Erythroblast (primary cell): ENCODE results near the gene LDLRAP1.

ENCODE experiments used
- DNase-seq, 2 experiments: peaks; one replicate each; lab custom pipeline; 2025; lab: John Stamatoyannopoulos, UW
- GATA1 ChIP-seq: IDR thresholded peaks from 2 replicates; pipeline ENCODE4 v1.6.1; 2011; ENCODE audit warnings: low read depth, mild to moderate bottlenecking, control low read depth, low read length, moderate library complexity
- POLR2A ChIP-seq: IDR thresholded peaks from 2 replicates; pipeline ENCODE4 v1.6.1; 2011; ENCODE audit warnings: mild to moderate bottlenecking, low read length

The LDLRAP1 gene

DNA sequence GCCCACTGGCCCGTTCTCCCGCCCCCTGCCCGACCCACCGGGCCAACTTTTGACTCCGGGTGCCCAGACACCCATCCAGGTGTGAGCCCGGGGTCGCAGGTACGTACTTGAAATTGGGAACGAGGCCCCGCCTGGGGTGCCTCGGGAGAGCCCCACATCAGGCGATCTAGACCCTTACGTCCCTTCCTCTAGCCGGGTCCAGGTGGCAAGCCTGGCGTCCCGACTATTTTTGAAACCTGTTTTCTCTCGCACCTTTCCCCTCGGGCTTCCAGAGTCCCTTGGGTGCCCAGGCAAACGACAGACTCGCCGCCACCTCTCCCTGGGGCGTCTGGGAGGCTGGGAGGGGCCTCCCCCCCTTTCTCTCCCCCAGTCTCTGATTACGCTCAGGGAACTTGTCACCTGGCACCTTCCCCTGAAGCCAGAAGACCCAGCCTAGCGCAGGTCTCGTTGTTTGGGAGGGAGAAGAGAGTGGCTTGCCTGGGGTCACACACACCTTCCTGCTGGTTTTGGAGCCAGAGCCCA, 898 bp downstream of the LDLRAP1 start:
- TF ChIP-seq POLR2A (no peak), GATA1 (no peak)
- no peak for DNase-seq

DNA sequence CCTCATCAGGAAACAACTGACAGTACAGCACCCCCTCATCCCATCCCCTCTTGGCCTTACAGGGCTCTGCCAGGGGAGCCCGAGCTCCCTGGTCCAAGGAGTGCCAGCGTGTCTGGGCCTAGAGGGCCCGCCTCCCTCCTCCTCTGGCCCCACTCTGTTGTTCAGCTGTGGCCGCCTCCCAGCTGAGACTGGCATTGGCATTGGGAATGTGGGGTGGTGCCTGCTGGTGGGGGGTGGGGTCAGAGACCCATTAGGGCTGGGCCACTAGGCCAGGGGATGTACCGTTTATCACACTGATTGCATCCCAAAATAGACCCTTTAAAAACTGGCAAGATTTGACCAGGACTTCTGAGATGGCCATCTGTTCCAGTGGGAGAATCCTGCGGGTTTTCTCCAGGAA, 1.4 kb downstream of the LDLRAP1 start:
- TF ChIP-seq GATA1 (no peak), POLR2A (no peak)
- no peak for DNase-seq

DNA sequence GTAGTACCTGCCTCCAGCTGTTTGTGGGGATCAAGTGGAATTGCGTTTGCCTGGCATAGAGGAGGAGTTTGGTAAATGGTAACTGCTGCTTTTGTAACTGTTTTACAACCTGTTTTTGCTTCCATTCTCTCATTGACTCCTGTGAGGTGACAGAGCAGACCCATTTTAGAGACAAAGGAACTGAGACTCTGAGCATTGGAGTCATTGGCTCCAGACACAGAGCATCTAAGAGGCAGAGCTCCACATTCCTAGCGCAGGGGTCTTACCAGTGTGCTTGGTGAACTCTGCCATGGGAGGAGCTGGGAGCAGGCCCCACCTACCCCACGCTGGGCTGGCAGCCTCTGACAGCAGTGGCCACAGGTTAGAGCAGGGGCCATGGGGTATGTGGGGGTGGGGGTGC, 2.4 kb downstream of the LDLRAP1 start:
- DNase-seq: no peak
- no peak for TF ChIP-seq GATA1
- no peak for TF ChIP-seq POLR2A

DNA sequence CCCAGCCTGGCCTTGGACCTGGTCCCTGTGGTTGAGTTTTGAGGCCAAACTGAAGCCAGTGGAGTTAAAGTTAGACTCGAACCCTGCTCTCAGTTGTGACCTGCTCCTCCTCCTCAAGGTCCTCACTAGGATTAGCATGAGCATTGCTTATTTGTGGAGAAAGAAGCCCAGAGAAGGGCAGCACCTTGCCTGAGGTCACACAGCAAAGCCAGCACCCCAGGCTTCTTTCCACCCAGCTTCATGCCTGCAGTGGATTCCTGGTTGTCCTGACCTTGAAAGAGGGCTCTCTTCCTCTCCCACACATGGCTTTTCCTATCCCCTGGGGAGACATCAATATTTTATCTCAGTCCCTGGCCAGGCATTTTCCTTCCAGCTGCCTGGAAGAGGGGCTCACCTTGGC, 2.8 kb downstream of the LDLRAP1 start:
- TF ChIP-seq POLR2A (no peak), GATA1 (no peak)
- DNase-seq: no peak

DNA sequence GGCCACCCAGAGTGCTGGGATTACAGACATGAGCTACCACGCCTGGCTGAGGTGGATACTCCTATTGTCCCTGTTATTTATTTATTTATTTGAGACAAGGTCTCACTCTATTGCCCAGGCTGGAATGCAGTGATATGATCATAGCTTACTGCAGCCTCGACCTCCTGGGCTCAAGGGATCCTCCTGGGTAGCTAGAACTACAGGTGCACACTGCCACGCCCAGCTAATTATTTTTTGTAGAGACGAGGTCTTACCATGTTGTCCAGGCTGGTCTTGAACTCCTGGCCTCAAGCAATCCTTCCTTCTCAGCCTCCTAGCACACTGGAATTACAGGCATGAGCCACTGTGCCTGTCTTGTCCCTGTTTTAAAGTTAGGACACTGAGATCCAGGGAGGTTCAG, 5.2 kb downstream of the LDLRAP1 start:
- DNase-seq: no peak
- TF ChIP-seq GATA1: no peak
- no peak for TF ChIP-seq POLR2A

DNA sequence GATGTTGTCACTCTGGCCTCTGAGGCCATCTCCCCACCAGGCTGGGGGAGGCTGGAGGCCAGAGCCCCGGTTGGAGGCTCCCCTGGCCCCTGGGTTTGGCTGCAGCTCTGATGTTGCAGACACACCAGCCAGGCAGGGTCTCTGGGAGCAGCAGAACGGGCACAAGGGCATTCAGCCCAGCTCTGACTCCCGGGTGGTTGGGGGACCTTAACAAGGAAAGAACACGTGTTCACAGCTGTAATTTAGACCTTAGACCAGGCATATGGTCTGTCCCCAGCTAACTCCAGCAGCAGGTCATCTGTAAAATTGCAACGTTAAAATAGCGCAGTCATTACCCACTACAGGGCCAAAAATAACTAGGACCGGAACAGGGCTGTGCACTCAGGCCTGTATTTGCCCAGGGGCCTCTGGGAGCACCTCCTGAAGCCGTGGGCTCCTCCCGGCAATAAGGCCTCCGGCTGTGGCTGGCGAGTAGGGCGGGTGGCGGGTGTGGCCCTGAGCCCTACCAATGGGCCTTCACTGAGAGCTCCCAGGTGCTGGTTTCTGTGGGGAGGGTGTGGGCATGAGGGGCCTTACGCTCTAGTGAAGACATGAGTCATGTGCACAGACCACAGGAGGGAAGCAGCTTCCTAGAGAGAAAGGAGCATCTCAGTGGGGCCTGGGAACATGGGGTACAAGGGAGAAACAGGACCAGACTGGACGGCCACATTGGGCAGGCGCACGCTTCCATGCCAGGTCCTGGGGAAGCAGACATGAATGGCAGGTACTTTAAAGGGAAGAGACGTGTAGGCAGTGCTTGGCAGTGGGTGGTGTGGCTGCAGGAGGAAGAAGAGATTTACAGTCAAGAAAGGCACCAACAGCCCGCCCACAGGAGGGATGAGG, 6.1 kb downstream of the LDLRAP1 start:
- TF ChIP-seq GATA1 (no peak), POLR2A (no peak)
- peak in 1 of 2 experiments; percentile 79 for DNase-seq

DNA sequence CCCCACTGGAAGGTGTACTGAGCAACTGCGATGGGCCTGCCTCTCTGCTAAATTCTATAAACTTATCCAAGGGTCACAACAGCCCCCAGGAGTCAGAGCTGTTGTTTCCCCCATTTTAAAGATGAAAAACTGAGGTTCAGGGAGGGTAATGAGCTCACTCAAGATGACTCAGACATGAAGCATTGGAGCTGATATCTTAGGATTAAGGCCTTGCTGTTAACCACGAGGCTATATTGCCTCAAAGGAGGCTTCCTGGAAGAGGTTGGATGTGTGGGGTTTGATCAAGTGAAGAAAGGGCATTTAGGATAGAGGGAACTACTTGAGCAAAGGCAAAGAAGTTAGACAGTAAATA, 6.7 kb downstream of the LDLRAP1 start:
- TF ChIP-seq POLR2A: no peak
- TF ChIP-seq GATA1: no peak
- DNase-seq: peak in 1 of 2 experiments; percentile 51

DNA sequence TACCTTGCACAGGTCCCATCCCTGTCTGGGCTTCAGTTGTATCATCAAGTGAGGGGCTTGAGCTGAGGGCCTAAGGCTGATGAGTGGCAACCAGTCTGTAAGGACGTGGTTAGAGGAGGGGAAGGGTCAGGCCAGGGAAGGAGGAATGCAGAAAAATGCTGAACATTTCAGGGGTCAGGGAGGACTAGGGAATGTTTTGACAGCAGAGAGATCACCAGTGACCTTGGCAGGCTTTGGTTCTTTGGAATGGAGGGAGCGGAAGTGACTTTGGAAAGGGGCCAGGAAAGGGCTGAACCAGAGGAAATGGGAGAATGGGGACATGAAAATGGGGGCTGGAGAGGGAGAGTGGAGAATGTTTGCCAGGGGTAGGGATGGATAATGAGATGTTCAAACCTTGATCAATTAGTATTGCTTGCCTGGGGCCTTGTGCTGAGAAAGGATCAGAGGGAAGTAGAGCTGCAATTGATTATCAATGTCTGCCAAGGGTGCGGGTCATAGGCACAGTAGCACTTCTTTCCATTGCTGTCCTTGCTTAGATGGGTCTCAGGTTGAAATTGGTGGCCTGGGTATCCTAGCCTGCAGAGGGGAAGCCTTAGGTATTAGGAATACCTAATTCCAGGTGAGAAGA, 7.4 kb downstream of the LDLRAP1 start:
- no peak for TF ChIP-seq POLR2A
- TF ChIP-seq GATA1: no peak
- no peak for DNase-seq

DNA sequence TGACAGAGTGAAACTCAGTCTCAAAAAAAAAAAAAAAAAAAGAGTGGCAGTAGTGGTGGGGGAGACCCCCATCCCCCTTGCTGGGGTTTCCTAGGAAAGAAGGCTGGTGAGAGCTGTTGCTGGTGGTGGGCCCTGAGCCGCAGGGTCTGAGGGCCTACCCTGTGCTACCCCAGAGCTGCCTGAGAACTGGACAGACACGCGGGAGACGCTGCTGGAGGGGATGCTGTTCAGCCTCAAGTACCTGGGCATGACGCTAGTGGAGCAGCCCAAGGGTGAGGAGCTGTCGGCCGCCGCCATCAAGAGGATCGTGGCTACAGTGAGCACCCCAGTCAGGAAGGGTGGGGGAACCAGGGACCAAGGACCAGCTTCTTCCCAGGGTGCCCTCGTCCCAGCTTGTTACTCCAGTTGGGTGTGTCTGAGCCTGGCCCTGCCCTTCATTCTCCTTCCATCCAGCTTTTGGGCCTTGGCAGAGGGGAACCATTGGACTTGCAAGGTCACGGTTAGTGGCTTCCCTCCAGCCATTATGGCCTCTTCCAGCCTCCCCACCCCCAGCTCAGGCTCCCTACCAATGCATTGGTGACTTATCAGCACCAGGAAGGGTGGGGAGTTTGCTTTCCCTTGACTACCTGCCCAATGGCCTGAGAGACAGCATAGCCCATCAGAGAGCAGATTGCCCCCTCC, 10.5 kb downstream of the LDLRAP1 start:
- TF ChIP-seq POLR2A (no peak), GATA1 (no peak)
- DNase-seq: peak in 1 of 2 experiments; percentile 60

DNA sequence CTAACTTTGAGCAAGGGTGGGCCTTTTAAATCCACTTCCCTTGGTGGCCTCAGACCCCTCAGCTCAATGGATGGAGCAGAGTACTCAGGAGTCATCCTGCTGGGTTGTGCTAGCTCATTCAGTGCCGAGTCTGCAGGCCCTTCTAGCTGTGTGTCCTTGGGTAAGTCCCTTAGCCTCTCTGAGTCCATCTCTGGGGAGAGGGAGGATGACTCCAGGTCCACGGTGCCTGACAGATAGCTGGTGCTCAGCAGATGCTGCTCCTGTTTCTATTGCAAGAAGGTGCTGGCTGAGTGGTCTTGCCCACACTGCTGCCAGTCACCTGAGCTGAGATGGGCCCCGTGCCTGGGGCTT, 11.0 kb downstream of the LDLRAP1 start:
- no peak for DNase-seq
- TF ChIP-seq GATA1 (no peak), POLR2A (no peak)

DNA sequence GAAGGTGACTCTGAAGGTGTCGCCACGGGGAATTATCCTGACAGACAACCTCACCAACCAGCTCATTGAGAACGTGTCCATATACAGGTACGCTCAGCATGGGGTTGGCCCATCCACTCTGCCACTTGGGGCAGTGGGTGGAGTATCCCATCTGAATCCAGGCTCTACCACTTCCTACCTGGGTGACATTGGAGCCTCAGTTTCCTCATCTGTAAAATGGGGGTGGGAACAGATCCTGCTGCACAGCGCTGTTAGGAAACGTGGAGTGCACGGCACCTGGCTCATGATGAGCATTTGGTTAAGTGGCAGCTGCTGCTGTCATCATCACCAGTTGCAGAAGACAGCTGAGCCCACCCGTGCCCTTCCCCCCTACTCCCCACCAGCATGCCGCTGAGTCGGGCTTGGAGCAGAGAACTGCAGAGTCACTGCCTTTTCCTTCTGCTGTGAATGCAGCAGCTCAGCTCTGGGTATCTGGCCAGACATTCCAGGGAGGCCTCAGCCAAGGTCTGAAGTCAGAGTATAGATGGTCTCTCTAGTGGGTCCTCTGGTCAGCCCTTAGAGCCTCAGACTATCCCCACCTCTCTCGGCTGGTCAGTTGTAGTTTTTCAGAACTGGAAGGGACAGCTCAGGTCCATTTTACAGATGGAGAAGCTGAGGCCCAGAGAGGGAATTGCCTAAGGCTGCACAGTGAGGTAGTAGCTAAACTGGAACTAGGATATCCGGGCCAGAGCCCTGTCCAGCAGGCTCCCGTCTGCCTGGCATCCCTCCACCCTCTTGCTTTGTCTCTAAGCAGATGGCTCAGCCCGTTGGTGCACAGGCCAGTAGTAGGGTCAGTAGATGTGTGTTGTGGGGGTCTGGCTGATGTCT, 11.7 kb downstream of the LDLRAP1 start:
- DNase-seq: no peak
- TF ChIP-seq GATA1 (no peak), POLR2A (no peak)

DNA sequence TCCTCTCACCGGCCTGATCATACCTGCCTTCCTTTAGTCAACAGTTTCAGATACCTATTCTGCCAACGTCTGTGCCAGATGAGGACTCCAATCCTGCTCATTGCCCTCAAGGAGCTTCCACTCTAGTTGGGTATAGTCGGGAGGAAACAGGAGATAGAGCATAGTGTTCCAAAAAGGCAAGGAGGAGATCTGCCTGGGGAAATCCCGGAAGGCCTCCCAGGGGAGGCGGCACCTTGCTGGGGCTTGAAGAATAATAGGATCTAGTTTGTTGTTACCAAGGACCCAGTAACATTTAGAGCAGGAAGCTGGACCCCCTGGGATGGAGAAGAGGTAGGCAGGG, 12.3 kb downstream of the LDLRAP1 start:
- TF ChIP-seq GATA1: no peak
- no peak for TF ChIP-seq POLR2A
- no peak for DNase-seq

DNA sequence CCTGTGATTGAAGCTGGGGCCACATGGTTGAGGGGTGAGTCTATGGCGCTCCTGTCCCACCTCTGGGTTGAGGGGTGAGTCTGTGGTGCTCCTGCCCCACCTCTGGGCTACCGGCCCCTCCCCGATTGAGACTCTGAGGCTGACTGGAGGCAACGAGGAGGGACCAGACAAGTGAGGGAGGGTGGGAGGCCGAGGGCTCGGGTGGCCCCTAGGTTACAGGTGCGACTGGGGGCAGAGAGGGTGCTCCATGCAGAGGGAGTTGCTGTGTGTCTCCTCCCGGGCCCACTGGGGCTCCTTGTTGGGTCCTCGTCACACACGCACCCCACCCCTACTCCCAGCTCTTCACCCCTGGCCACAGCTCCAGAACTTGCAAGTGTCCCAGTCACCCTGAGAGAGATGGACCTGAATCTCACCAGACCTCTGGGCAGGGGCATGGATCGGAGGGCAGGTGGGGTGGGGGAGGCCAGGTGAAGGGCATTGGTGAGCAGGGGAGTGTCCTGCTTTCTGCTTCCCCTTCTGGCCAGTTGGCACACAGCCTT, 12.8 kb downstream of the LDLRAP1 start:
- no peak for DNase-seq
- TF ChIP-seq GATA1: no peak
- no peak for TF ChIP-seq POLR2A
